SK-N-SH (cell line): Measurements from ENCODE around the gene CHDH. TPM values are rescaled to one million over a fixed set of nuclear protein-coding genes. Genes with fewer than 3 reads are reported as not detected.

Experiments
- CTCF ChIA-PET: fragments of 300-600, 350-600 bp; formaldehyde crosslinking; extraction: SDS; loops from one replicate; lab custom pipeline; 2021; lab: Yijun Ruan, JAX
- POLR2A ChIA-PET: fragments of 350-600 bp; sonication (Branson Sonifier 250); formaldehyde crosslinking; extraction: SDS; loops from one replicate; lab custom pipeline; 2020; ENCODE audit warnings: antibody characterized with exemption, inconsistent platforms; lab: Yijun Ruan, JAX
- DNase-seq: peaks from one replicate; pipeline ENCODE4 v3.0.0; 2012
- H2AFZ ChIP-seq: fragments of 200-600 bp; sonication (generic); 2 replicates; pipeline ENCODE4 v1.8.1; 2016; ENCODE audit warnings: antibody characterized with exemption, mild to moderate bottlenecking, low read depth
- H3F3A ChIP-seq: fragments of 200-600 bp; sonication (generic); replicated peaks from 2 replicates; pipeline ENCODE3; 2016; ENCODE audit warnings: antibody characterized with exemption, mild to moderate bottlenecking; ENCODE audit not compliant: insufficient read depth
- H3K27ac ChIP-seq, 2 experiments: fragments of 200-500 bp in 1 of 2; fragments of 200-600 bp in 1 of 2; sonication (Bioruptor generic) in 1 of 2; sonication (generic), shearing (Covaris generic) in 1 of 2; 2 replicates each; pipeline versions ENCODE4 v1.5.1 to v1.6.1; 2014 to 2016; ENCODE audit warnings: low read depth in 2 of 2, inconsistent platforms in 1 of 2, low read length in 1 of 2, mild to moderate bottlenecking in 1 of 2, mixed read lengths in 1 of 2
- H3K27me3 ChIP-seq: fragments of 200-600 bp; sonication (generic), shearing (Covaris generic); 2 replicates; pipeline ENCODE4 v1.6.1; 2016; ENCODE audit warnings: mixed run types; ENCODE audit not compliant: insufficient read depth
- H3K36me3 ChIP-seq, 2 experiments: fragments of 200-500 bp in 1 of 2; fragments of 200-600 bp in 1 of 2; sonication (Bioruptor generic) in 1 of 2; sonication (generic) in 1 of 2; replicated peaks in 1 of 2; 2 replicates each; pipeline versions ENCODE3 to v1.5.1; 2014 to 2016; ENCODE audit warnings: low read length in 1 of 2, mild to moderate bottlenecking in 1 of 2; ENCODE audit not compliant: insufficient read depth in 2 of 2, control insufficient read depth in 1 of 2
- H3K4me1 ChIP-seq, 2 experiments: fragments of 200-500 bp in 1 of 2; fragments of 200-600 bp in 1 of 2; sonication (Bioruptor generic) in 1 of 2; sonication (generic), shearing (Covaris generic) in 1 of 2; 2 replicates each; pipeline versions ENCODE4 v1.5.1 to v1.6.1; 2014 to 2016; ENCODE audit warnings: low read depth in 1 of 2, low read length in 1 of 2, mixed run types in 1 of 2; ENCODE audit not compliant: insufficient read depth in 2 of 2, control insufficient read depth in 1 of 2
- H3K4me2 ChIP-seq: fragments of 200-600 bp; sonication (generic), shearing (Covaris generic); 2 replicates; pipeline ENCODE4 v1.6.1; 2017; ENCODE audit warnings: mixed run types
- H3K4me3 ChIP-seq, 2 experiments: fragments of 200-500 bp in 1 of 2; fragments of 200-600 bp in 1 of 2; sonication (Bioruptor generic) in 1 of 2; sonication (generic), shearing (Covaris generic) in 1 of 2; 2 replicates each; pipeline versions ENCODE4 v1.5.1 to v1.8.1; 2014 to 2016; ENCODE audit warnings: low read depth in 2 of 2, inconsistent platforms in 1 of 2, low read length in 1 of 2, mild to moderate bottlenecking in 1 of 2, mixed read lengths in 1 of 2, moderate library complexity in 1 of 2
- H3K79me2 ChIP-seq: fragments of 200-600 bp; sonication (generic); 2 replicates; pipeline ENCODE4 v1.8.1; 2017; ENCODE audit warnings: mild to moderate bottlenecking; ENCODE audit not compliant: insufficient read depth
- H3K9ac ChIP-seq: fragments of 200-600 bp; sonication (generic); 2 replicates; pipeline ENCODE4 v1.6.1; 2017; ENCODE audit warnings: mixed run types
- H3K9me2 ChIP-seq: fragments of 200-600 bp; sonication (generic); 2 replicates; pipeline ENCODE4 v1.6.1; 2017; ENCODE audit warnings: mixed run types
- H3K9me3 ChIP-seq: fragments of 200-600 bp; sonication (generic); 2 replicates; pipeline ENCODE4 v1.6.1; 2017; ENCODE audit warnings: mixed run types, mild to moderate bottlenecking, moderate library complexity
- H4K20me1 ChIP-seq: fragments of 200-600 bp; sonication (generic); 2 replicates; pipeline ENCODE4 v1.6.1; 2017; ENCODE audit warnings: mild to moderate bottlenecking, mixed run types; ENCODE audit not compliant: insufficient read depth
- CHD2 ChIP-seq: fragments of 150-350 bp; IDR thresholded peaks from 2 replicates; pipeline ENCODE4 v1.6.1; 2018; ENCODE audit warnings: low read length; ENCODE audit not compliant: partially characterized antibody
- ELF1 ChIP-seq: IDR thresholded peaks from 2 replicates; pipeline ENCODE4 v1.4.0; 2012
- EP300 ChIP-seq, 2 experiments: IDR thresholded peaks; 2 replicates each; pipeline versions ENCODE4 v1.4.0 to v1.6.1; 2012; ENCODE audit warnings: borderline replicate concordance in 1 of 2, low read depth in 1 of 2, low read length in 1 of 2
- GATA2 ChIP-seq: sonication (generic); formaldehyde crosslinking; IDR thresholded peaks from 2 replicates; pipeline ENCODE4 v1.5.0; 2020; ENCODE audit warnings: mild to moderate bottlenecking, missing genetic modification reagents
- MEF2A ChIP-seq: IDR thresholded peaks from 2 replicates; pipeline ENCODE4 v1.4.0; 2012; ENCODE audit warnings: low read depth, borderline replicate concordance
- MXI1 ChIP-seq: IDR thresholded peaks from 2 replicates; pipeline ENCODE4 v1.6.1; 2012; ENCODE audit warnings: mild to moderate bottlenecking, low read depth, low read length, improper control_type of control experiment
- NRF1 ChIP-seq: IDR thresholded peaks from 2 replicates; pipeline ENCODE4 v1.6.1; 2012; ENCODE audit warnings: low read depth, mild to moderate bottlenecking, low read length
- RAD21 ChIP-seq: IDR thresholded peaks from 2 replicates; pipeline ENCODE4 v1.6.1; 2012; ENCODE audit warnings: mild to moderate bottlenecking, low read length
- RCOR1 ChIP-seq: fragments of 150-350 bp; IDR thresholded peaks from 2 replicates; pipeline ENCODE4 v1.6.1; 2017; ENCODE audit warnings: antibody characterized with exemption, low read length
- RFX5 ChIP-seq: IDR thresholded peaks from 2 replicates; pipeline ENCODE4 v1.6.1; 2012; ENCODE audit warnings: mild to moderate bottlenecking, improper control_type of control experiment, low read length
- RXRA ChIP-seq: IDR thresholded peaks from 2 replicates; pipeline ENCODE4 v1.4.0; 2012; ENCODE audit warnings: low read depth, mild to moderate bottlenecking, borderline replicate concordance
- SIN3A ChIP-seq: IDR thresholded peaks from 2 replicates; pipeline ENCODE4 v1.6.1; 2012; ENCODE audit warnings: low read depth, mild to moderate bottlenecking, low read length, moderate library complexity, borderline replicate concordance
- SMC3 ChIP-seq: IDR thresholded peaks from 2 replicates; pipeline ENCODE4 v1.6.1; 2012; ENCODE audit warnings: low read depth, low read length, improper control_type of control experiment
- TCF12 ChIP-seq: IDR thresholded peaks from 2 replicates; pipeline ENCODE4 v1.4.0; 2012
- YY1 ChIP-seq: IDR thresholded peaks from 2 replicates; pipeline ENCODE4 v1.4.0; 2012; ENCODE audit warnings: low read depth, mild to moderate bottlenecking
- WGBS: methylation state at CpG from one replicate; pipeline ENCODE4 v1.1.6; 2017; ENCODE audit warnings: low lambda C conversion rate; 5-methylcytosine and 5-hydroxymethylcytosine counted together
- polyA plus RNA-seq, 3 experiments: library from polyadenylated mRNA; depleted of rRNA; stranded (reverse); fragments of >200 nt; gene quantifications; 2 replicates each; pipeline ENCODE4 v1.2.3, GENCODE V29; 2012
- TF ChIP-seq, protein P1 (sequence below): IDR thresholded peaks from 2 replicates; pipeline ENCODE4; 2012
- TF ChIP-seq, protein P2 (sequence below): IDR thresholded peaks from 2 replicates; pipeline ENCODE4 v1.4.0; 2012; ENCODE audit warnings: low read depth, borderline replicate concordance
- TF ChIP-seq, protein P3 (sequence below): IDR thresholded peaks from 2 replicates; pipeline ENCODE4 v1.4.0; 2012; ENCODE audit warnings: low read depth, borderline replicate concordance
- TF ChIP-seq, protein P4 (sequence below): fragments of 150-350 bp; IDR thresholded peaks from 2 replicates; pipeline ENCODE4 v1.6.1; 2017; ENCODE audit warnings: antibody characterized with exemption, low read length, low read depth, borderline replicate concordance
- TF ChIP-seq, protein P5 (sequence below): IDR thresholded peaks from 2 replicates; pipeline ENCODE4 v1.6.1; 2012; ENCODE audit warnings: mild to moderate bottlenecking, low read depth, low read length, moderate library complexity

The CHDH gene
- polyA plus RNA-seq, 1 of the 3 experiments (the other 2 are of a cell fraction) = 0.33 TPM

DNA sequence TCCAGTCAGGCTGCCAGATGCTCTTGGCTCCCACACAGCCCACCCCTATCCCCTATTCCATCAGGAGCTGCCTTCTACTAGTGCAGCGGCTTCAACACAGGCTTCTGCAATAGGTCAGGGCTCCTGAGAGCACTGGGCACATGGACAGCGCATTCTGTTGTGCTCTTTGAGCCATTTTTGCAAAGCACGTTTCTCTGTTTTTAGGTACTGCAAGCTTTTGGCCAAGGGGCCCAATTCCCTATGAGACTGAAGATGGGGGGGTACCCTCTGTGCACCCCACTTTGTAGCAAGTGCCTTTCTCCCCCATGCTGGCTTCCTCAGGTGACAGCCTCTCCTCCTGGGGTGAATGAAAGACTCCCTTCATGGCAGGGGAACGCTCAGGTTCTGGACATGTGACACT lies 31.2 kb downstream of the CHDH start:
- Histone ChIP-seq H4K20me1 (no peaks in the 10 kb centered on the region), H3K9me3 (no peaks in the 10 kb centered on the region), H3K79me2 (no peaks in the 10 kb centered on the region), H3K9me2 (no peaks in the 10 kb centered on the region), H3K4me1 (peaks cover 0 to 4% of the 10 kb centered on the region in 2 experiments; a peak in 1 of 4 replicates), H3K36me3 (no peaks in the 10 kb centered on the region), H3K27ac (no peak overlapping the region), H3K27me3 (no peaks in the 10 kb centered on the region), H3F3A (no peaks in the 10 kb centered on the region), H2AFZ (no peak overlapping the region), H3K4me3 (no peak overlapping the region), H3K9ac (no peak overlapping the region), H3K4me2 (no peak overlapping the region)
- 80% methylated on average over 4 of the region's 4 CpGs for WGBS
- ChIA-PET POLR2A (no interaction called here), CTCF (no interaction called here)
- TF ChIP-seq NRF1 = no peak
- DNase-seq = no peak

DNA sequence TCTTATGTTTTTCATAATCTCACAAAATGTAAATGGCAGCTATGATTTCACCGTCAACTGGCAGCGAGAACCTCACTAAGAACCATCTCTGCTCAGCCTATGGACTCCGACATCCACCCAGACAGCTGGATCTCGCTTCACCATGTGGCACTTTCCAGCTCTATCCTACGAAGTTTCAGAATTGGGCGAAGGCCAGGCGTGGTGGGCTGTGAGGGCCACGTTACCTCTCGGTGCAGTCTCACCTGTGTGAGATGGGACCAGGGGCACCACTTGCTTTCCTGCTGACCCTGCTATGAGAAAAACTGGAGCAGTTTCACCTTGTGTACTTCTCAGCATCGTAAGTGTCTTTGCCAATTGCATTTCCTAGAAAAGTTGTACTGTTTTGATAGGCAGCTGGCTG lies 32.3 kb downstream of the CHDH start:
- Histone ChIP-seq H3K4me2 (no peak overlapping the region), H3K9me2 (no peaks in the 10 kb centered on the region), H3K36me3 (no peaks in the 10 kb centered on the region), H3F3A (no peaks in the 10 kb centered on the region), H3K79me2 (no peaks in the 10 kb centered on the region), H3K4me3 (no peak overlapping the region)
- ChIA-PET POLR2A (no interaction called here), CTCF (interaction anchor here (1.3 kb wide), 1 partner anchor 8 kb away, joined by 3 read pairs; no protein-coding TSS in a partner anchor)
- TF ChIP-seq MEF2A = no peak
- TF ChIP-seq NRF1 = no peak
- TF ChIP-seq RCOR1 = no peak
- TF ChIP-seq EP300 (IDR thresholded peaks at IDR 0.05; ENCODE audit: borderline replicate concordance in 1 of 2, low read depth in 1 of 2, low read length in 1 of 2) = no peak
- TF ChIP-seq, protein P1, sequence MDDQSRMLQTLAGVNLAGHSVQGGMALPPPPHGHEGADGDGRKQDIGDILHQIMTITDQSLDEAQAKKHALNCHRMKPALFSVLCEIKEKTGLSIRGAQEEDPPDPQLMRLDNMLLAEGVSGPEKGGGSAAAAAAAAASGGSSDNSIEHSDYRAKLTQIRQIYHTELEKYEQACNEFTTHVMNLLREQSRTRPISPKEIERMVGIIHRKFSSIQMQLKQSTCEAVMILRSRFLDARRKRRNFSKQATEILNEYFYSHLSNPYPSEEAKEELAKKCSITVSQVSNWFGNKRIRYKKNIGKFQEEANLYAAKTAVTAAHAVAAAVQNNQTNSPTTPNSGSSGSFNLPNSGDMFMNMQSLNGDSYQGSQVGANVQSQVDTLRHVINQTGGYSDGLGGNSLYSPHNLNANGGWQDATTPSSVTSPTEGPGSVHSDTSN = no peak
- no peak for TF ChIP-seq ELF1
- no peak for TF ChIP-seq CHD2
- TF ChIP-seq, protein P2, sequence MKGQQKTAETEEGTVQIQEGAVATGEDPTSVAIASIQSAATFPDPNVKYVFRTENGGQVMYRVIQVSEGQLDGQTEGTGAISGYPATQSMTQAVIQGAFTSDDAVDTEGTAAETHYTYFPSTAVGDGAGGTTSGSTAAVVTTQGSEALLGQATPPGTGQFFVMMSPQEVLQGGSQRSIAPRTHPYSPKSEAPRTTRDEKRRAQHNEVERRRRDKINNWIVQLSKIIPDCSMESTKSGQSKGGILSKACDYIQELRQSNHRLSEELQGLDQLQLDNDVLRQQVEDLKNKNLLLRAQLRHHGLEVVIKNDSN = no peak
- TF ChIP-seq, protein P3, sequence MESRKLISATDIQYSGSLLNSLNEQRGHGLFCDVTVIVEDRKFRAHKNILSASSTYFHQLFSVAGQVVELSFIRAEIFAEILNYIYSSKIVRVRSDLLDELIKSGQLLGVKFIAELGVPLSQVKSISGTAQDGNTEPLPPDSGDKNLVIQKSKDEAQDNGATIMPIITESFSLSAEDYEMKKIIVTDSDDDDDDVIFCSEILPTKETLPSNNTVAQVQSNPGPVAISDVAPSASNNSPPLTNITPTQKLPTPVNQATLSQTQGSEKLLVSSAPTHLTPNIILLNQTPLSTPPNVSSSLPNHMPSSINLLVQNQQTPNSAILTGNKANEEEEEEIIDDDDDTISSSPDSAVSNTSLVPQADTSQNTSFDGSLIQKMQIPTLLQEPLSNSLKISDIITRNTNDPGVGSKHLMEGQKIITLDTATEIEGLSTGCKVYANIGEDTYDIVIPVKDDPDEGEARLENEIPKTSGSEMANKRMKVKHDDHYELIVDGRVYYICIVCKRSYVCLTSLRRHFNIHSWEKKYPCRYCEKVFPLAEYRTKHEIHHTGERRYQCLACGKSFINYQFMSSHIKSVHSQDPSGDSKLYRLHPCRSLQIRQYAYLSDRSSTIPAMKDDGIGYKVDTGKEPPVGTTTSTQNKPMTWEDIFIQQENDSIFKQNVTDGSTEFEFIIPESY = no peak
- no peak for TF ChIP-seq SIN3A
- TF ChIP-seq MXI1 = no peak
- no peak for TF ChIP-seq RFX5
- no peak for TF ChIP-seq TCF12
- TF ChIP-seq RAD21 = no peak
- no peak for TF ChIP-seq SMC3
- TF ChIP-seq, protein P4, sequence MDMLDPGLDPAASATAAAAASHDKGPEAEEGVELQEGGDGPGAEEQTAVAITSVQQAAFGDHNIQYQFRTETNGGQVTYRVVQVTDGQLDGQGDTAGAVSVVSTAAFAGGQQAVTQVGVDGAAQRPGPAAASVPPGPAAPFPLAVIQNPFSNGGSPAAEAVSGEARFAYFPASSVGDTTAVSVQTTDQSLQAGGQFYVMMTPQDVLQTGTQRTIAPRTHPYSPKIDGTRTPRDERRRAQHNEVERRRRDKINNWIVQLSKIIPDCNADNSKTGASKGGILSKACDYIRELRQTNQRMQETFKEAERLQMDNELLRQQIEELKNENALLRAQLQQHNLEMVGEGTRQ = no peak
- TF ChIP-seq, protein P5, sequence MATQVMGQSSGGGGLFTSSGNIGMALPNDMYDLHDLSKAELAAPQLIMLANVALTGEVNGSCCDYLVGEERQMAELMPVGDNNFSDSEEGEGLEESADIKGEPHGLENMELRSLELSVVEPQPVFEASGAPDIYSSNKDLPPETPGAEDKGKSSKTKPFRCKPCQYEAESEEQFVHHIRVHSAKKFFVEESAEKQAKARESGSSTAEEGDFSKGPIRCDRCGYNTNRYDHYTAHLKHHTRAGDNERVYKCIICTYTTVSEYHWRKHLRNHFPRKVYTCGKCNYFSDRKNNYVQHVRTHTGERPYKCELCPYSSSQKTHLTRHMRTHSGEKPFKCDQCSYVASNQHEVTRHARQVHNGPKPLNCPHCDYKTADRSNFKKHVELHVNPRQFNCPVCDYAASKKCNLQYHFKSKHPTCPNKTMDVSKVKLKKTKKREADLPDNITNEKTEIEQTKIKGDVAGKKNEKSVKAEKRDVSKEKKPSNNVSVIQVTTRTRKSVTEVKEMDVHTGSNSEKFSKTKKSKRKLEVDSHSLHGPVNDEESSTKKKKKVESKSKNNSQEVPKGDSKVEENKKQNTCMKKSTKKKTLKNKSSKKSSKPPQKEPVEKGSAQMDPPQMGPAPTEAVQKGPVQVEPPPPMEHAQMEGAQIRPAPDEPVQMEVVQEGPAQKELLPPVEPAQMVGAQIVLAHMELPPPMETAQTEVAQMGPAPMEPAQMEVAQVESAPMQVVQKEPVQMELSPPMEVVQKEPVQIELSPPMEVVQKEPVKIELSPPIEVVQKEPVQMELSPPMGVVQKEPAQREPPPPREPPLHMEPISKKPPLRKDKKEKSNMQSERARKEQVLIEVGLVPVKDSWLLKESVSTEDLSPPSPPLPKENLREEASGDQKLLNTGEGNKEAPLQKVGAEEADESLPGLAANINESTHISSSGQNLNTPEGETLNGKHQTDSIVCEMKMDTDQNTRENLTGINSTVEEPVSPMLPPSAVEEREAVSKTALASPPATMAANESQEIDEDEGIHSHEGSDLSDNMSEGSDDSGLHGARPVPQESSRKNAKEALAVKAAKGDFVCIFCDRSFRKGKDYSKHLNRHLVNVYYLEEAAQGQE = no peak
- no peak for TF ChIP-seq YY1
- TF ChIP-seq RXRA = no peak
- no peak for TF ChIP-seq GATA2 (CRISPR knock-in tag)
- TF ChIP-seq, all 33 proteins: peak for 0
- Histone ChIP-seq H3K4me1 (peaks cover 0 to 4% of the 10 kb centered on the region in 2 experiments; a peak in 1 of 4 replicates), H2AFZ (no peak overlapping the region), H3K9me3 (no peaks in the 10 kb centered on the region), H3K9ac (no peak overlapping the region), H3K27ac (no peak overlapping the region), H3K27me3 (no peaks in the 10 kb centered on the region), H4K20me1 (no peaks in the 10 kb centered on the region)
- 64% methylated on average over 8 of the region's 10 CpGs for WGBS
- DNase-seq = no peak
